OCI-LY3 (cell line): Measurements from ENCODE around the gene NRXN3.
A peak's percentile ranks its signal among the peaks of the same experiment; 100 is the strongest.

Experiments used
- H2AFZ ChIP-seq: fragments of 200-600, 300-600 bp; shearing (Covaris generic); 2 replicates; pipeline ENCODE4 v1.6.0; 2014; ENCODE audit warnings: antibody characterized with exemption, low read depth, low read length
- H3K27ac ChIP-seq: fragments of 200-600, 300-600 bp; sonication (generic); 2 replicates; pipeline ENCODE4 v1.5.1; 2014; ENCODE audit warnings: mild to moderate bottlenecking, low read length, moderate library complexity, mixed read lengths
- H3K27me3 ChIP-seq: fragments of 200-600, 300-600 bp; sonication (generic); 2 replicates; pipeline ENCODE4 v1.6.1; 2014; ENCODE audit warnings: low read depth, low read length, mixed read lengths
- H3K36me3 ChIP-seq: fragments of 200-600, 300-600 bp; sonication (generic); replicated peaks from 2 replicates; pipeline ENCODE3; 2014; ENCODE audit warnings: low read depth, low read length, mixed read lengths
- H3K4me1 ChIP-seq: fragments of 300-600, 200-600 bp; sonication (generic); 2 replicates; pipeline ENCODE4 v1.6.1; 2014; ENCODE audit warnings: low read length, mixed read lengths
- H3K4me2 ChIP-seq: fragments of 200-600, 300-600 bp; sonication (generic); 2 replicates; pipeline ENCODE4 v1.6.1; 2014; ENCODE audit warnings: low read length, mixed read lengths
- H3K4me3 ChIP-seq: fragments of 300-600, 200-600 bp; sonication (generic); 2 replicates; pipeline ENCODE4 v1.5.1; 2014; ENCODE audit warnings: antibody characterized with exemption, mild to moderate bottlenecking, low read length, moderate library complexity
- H3K79me2 ChIP-seq: fragments of 300-600, 200-600 bp; shearing (Covaris generic); 2 replicates; pipeline ENCODE4 v1.6.1; 2014; ENCODE audit warnings: mild to moderate bottlenecking, low read length, mixed read lengths
- H3K9ac ChIP-seq: fragments of 300-600, 200-600 bp; shearing (Covaris generic); 2 replicates; pipeline ENCODE4 v1.6.0; 2014; ENCODE audit warnings: mild to moderate bottlenecking, low read length, moderate library complexity
- H3K9me3 ChIP-seq: fragments of 200-600, 300-600 bp; shearing (Covaris generic); 2 replicates; pipeline ENCODE4 v1.6.1; 2014; ENCODE audit warnings: low read length, mixed read lengths; ENCODE audit not compliant: insufficient read depth
- H4K20me1 ChIP-seq: fragments of 200-600, 300-600 bp; sonication (generic); 2 replicates; pipeline ENCODE4 v1.6.1; 2016; ENCODE audit warnings: low read length, mixed read lengths; ENCODE audit not compliant: insufficient read depth
- EZH2phosphoT487 ChIP-seq: fragments of 200-600 bp; shearing (Covaris generic); IDR thresholded peaks from 2 replicates; pipeline ENCODE4 v1.6.1; 2018; ENCODE audit warnings: antibody characterized with exemption, mixed run types, low read depth
- TF ChIP-seq, protein P1 (sequence below): fragments of 200-600, 300-600 bp; sonication (generic); IDR thresholded peaks from 2 replicates; pipeline ENCODE4 v1.5.1; 2014; ENCODE audit warnings: antibody characterized with exemption, low read length, low read depth

Gene NRXN3

DNA sequence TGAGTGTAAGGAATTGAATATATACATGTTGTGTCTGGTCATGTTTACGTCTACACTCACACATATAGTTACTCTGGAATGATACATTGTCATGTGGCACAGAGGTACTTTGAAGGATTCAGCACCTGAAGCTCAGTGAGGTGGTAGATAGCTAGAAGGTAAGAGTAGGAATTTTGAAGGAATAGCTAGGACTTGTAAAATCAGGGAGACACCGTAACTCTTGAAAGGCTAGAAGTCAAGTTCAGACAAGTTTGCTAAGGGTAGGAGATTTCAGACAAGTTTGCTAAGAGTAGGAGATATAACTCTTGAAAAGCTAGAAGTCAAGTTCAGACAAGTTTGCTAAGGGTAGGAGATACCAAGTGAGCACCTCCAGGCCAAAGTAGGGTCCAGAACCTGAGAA is 14.0 kb upstream of the NRXN3 start:
- H3K9ac ChIP-seq, result no peak overlapping the region
- H3K27me3 ChIP-seq, result peaks cover 6% of the 10 kb centered on the region; the same call in 1 of the 2 replicates
- no peak for TF ChIP-seq EZH2phosphoT487
- TF ChIP-seq, protein P1, sequence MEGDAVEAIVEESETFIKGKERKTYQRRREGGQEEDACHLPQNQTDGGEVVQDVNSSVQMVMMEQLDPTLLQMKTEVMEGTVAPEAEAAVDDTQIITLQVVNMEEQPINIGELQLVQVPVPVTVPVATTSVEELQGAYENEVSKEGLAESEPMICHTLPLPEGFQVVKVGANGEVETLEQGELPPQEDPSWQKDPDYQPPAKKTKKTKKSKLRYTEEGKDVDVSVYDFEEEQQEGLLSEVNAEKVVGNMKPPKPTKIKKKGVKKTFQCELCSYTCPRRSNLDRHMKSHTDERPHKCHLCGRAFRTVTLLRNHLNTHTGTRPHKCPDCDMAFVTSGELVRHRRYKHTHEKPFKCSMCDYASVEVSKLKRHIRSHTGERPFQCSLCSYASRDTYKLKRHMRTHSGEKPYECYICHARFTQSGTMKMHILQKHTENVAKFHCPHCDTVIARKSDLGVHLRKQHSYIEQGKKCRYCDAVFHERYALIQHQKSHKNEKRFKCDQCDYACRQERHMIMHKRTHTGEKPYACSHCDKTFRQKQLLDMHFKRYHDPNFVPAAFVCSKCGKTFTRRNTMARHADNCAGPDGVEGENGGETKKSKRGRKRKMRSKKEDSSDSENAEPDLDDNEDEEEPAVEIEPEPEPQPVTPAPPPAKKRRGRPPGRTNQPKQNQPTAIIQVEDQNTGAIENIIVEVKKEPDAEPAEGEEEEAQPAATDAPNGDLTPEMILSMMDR, result no peak
- no peak overlapping the region for H3K4me2 ChIP-seq
- no peaks in the 10 kb centered on the region for H3K4me1 ChIP-seq
- no peak overlapping the region for H3K4me3 ChIP-seq
- H3K79me2 ChIP-seq, result no peaks in the 10 kb centered on the region
- no peaks in the 10 kb centered on the region for H3K9me3 ChIP-seq
- no peaks in the 10 kb centered on the region for H4K20me1 ChIP-seq
- H2AFZ ChIP-seq, result no peak overlapping the region
- H3K36me3 ChIP-seq, result no peaks in the 10 kb centered on the region
- H3K27ac ChIP-seq, result no peak overlapping the region

DNA sequence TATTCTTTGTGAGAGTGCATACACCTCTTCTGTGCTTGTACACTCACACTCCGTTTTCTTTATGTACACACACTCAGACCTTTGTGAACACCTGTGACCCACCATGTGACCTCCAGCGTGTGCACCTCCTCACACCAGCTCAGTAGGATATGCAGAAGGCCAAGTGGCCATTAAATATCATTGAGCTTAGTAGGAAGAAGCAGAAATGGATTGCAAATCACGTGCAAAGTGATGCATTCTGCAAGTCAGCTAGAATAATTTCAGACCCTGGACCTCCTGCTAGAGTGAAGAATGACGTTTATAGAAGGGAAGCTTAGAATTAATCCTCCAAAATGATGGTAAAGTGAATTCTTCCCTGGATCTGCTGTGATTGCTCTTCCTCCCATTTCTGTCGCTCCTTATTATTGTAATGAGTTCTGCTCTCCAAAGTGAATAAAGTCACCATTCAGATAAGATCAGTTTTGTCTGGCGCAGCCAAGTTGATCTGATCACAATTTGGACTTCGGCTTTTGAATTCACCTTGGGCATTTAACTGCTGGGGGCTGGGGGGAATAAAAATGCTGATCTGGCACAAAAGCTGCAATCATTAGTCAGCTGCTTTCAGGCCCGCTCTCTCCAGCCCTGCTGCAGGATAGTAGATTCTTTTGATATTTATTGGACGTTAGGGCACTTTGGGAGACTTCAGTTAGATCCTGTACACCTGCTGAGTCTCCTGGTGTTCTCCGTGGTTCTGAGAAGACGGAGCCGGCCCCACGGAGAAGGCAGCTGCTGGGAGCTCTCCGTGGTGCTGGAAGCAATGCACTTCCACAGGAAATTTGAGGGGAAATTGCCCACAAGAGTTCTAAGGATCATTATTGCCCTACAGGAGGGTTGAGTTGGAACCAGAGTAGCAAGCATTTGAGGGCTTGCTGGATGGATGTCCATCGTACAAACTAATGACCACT is 12.4 kb upstream of the NRXN3 start:
- Histone ChIP-seq H3K27ac (no peak overlapping the region), H2AFZ (no peak overlapping the region), H3K4me3 (no peak overlapping the region), H3K27me3 (0 out of 2 replicates have a peak, but pooled peaks cover 6% of the 10 kb centered on the region), H3K4me1 (no peaks in the 10 kb centered on the region), H4K20me1 (no peaks in the 10 kb centered on the region), H3K9ac (no peak overlapping the region), H3K9me3 (no peaks in the 10 kb centered on the region), H3K36me3 (no peaks in the 10 kb centered on the region), H3K4me2 (no peak overlapping the region), H3K79me2 (no peaks in the 10 kb centered on the region)
- no peak for TF ChIP-seq EZH2phosphoT487
- TF ChIP-seq, protein P1, result no peak

DNA sequence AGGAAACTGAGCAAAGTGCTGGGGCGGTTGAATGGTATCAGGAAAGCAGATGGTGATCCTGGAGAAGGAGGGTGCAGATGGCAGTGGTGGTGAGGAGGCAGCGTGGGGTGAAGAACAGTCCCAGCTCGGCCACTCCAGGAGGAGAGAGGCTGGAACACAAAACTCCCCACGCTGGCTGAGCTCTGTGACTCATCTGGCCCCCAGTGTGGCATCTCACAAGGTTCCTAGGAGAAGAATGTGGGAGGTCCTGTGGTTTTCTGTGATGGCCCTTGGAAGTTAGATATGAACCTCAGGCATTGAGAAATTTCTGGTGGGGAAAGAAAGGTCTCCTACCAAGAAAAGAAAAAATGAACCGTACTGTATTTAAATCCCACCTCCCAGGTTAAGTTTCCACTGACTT is 8.0 kb upstream of the NRXN3 start:
- H3K9me3 ChIP-seq, result no peaks in the 10 kb centered on the region
- no peaks in the 10 kb centered on the region for H3K4me1 ChIP-seq
- no peak overlapping the region for H3K4me3 ChIP-seq
- no peak overlapping the region for H3K27ac ChIP-seq
- H3K9ac ChIP-seq, result no peak overlapping the region
- TF ChIP-seq, protein P1, result no peak
- TF ChIP-seq EZH2phosphoT487, result no peak
- no peak overlapping the region for H3K4me2 ChIP-seq
- H3K27me3 ChIP-seq, result peaks cover 27% of the 10 kb centered on the region; the same call in 1 of the 2 replicates
- H4K20me1 ChIP-seq, result no peaks in the 10 kb centered on the region
- no peaks in the 10 kb centered on the region for H3K36me3 ChIP-seq
- H2AFZ ChIP-seq, result no peak overlapping the region
- H3K79me2 ChIP-seq, result no peaks in the 10 kb centered on the region

DNA sequence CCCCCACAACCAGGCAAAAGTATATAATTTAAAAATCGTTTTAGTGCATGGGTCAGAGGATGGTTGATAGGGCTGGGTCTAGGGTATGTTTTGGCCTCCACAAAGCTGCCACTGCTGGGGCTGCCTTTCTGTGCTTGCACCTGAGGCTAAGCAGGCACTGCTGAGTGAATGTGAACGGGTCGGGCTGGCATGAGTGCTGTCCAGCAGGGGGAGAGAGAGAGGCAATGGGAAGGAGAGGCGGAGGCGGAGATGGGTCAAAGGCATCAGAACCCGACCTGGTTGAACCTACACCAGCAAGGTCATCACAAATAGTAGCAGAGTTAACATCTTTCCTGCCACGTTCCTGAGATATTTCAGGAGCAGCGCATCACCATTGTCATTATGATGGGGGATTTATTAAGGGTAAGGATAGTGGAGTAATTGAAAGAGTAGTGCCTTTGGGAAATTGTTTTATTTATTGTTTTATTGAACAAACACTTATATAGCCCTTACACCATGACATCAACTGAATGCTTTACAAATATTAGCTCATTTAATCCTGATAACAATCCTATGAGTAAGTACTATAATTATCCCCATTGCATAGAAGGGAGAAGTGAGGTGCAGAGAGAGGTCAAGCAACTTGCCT is 5.8 kb upstream of the NRXN3 start:
- Histone ChIP-seq H3K36me3 (no peaks in the 10 kb centered on the region), H2AFZ (no peak overlapping the region), H3K9me3 (no peaks in the 10 kb centered on the region), H3K4me3 (no peak overlapping the region), H3K4me1 (no peaks in the 10 kb centered on the region), H3K27ac (no peak overlapping the region), H3K9ac (no peak overlapping the region), H3K4me2 (no peak overlapping the region), H4K20me1 (no peaks in the 10 kb centered on the region), H3K79me2 (no peaks in the 10 kb centered on the region), H3K27me3 (peaks cover 40% of the 10 kb centered on the region; the same call in 1 of the 2 replicates)
- TF ChIP-seq, protein P1, result peak; percentile 54
- TF ChIP-seq EZH2phosphoT487, result no peak
